GM12865 (cell line): Measurements from ENCODE around the gene PRDX2.

Source experiments
- DNase-seq: peaks from one replicate; pipeline ENCODE4 v3.0.0; 2010; ENCODE audit warnings: low read depth
- H3K4me3 ChIP-seq: 2 replicates; pipeline ENCODE4 v1.5.1; 2011; ENCODE audit warnings: mild to moderate bottlenecking, low read depth, low read length, control low read depth
- CTCF ChIP-seq: IDR thresholded peaks from 2 replicates; pipeline ENCODE4 v1.5.1; 2011; ENCODE audit warnings: low read length, control low read depth, low read depth, inconsistent platforms; ENCODE audit not compliant: insufficient read depth; ENCODE audit errors: missing control alignments

The PRDX2 gene

DNA sequence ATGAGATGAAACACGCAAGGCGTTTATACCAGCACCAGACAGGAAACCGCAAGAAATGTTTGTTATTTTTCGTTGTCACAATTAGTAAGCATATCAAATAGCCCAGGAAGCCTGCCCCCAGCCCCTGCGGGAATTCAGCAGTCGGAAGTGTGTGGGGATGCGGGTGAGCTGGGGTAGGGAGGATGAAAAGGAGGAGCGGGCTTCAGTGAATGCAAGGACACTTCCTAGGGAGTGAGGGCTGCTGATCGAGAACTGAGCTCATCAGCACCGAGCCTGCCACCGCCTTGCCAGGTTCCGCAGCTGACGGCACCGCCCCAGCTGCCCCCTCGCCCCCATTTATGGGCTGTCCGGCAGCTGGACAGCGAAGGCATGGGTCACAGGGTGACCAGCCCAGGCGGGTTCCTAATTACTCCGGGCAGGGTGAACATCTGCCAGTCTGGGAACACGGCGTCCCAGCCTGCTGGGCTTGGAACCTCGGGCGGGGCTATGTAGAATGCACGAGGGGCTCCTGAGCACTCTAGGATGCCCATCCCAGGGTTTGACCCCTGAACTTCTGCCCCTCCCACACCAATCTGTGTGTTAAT lies 51.6 kb downstream of the PRDX2 start:
- no peak for TF ChIP-seq CTCF
- no peak for DNase-seq
- no peak overlapping the region for H3K4me3 ChIP-seq

DNA sequence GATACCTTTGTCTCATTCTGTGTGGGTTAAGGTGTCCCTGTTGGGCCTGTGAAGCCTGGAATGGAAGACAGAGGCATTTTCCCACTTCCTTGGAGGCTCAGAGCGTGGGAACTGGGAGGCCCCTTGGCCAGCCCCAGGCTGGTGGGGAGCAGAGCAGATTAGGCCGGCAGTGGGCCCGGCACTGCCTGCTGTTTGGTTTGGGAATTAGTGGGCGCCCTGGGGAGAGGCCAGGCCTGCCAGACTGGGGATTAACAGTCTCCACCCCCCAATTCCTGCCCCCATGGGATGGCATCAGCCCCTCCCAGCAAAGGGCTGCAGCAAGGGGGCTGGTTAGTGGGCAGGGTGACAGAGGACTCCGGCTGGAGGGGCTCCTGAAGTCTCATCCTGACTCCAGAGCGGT lies 53.1 kb downstream of the PRDX2 start:
- DNase-seq: no peak
- H3K4me3 ChIP-seq: no peak overlapping the region

More for the DNA sequence above, 53.1 kb downstream of the PRDX2 start:
- no peak for TF ChIP-seq CTCF
